KG1 (cell line): ENCODE results near the gene ITPR3.

ENCODE experiments used
- DNase-seq: peaks from one replicate; lab custom pipeline; 2025; lab: John Stamatoyannopoulos, UW

Gene ITPR3

DNA sequence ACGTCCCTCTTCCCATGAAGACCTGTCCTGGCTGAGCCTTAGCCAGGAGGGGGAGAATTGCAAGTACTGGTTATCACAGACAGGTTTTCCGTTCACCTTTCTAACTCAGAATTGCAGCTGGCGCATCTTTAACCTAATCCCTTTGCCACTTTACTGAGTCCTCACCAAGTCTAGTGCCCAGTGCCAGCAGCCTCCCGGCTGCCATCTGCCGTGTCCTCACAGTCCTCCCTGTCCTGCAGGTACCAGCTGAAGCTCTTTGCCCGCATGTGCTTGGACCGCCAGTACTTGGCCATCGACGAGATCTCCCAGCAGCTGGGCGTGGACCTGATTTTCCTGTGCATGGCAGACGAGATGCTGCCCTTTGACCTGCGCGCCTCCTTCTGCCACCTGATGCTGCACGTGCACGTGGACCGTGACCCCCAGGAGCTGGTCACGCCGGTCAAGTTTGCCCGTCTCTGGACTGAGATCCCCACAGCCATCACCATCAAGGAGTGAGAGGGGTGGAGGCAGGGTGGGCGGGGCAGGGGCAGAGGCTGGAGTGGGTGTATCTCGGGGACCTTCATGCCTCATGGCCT lies 49.1 kb downstream of the ITPR3 start:
- DNase-seq = no peak

DNA sequence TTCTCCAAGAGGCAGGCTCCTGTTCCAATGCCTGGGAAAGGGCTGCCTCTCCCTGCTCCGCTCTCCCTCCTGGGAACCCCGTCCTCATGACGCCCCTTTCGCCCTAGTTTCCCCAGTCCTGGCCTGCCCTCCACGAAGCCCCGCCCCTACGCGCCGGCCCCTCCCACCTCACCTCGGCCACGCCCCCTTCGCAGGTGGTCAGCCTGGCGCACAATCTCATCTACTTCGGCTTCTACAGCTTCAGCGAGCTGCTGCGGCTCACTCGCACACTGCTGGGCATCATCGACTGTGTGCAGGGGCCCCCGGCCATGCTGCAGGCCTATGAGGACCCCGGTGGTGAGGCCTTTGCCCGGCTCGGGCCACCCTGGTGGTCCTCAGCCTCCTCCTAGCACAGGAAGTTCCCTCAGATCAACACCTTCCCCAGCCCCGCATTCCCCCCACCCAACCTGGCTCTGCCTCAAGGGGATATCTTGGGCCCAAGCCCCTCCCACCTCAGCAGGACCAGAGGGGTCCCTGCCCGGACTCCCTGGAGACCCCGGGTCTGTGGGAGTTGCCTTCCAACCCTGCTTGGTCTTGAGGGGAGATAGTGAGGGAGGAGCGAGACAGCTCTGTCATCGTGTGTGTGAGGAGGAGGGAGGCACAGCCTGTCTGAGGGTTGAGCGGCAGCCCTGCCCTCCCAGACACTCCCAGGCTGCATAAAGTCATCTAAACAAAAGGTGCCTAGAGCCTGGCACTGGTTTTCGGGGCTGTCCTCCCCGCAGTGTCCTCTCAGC lies 50.0 kb downstream of the ITPR3 start:
- no peak for DNase-seq

DNA sequence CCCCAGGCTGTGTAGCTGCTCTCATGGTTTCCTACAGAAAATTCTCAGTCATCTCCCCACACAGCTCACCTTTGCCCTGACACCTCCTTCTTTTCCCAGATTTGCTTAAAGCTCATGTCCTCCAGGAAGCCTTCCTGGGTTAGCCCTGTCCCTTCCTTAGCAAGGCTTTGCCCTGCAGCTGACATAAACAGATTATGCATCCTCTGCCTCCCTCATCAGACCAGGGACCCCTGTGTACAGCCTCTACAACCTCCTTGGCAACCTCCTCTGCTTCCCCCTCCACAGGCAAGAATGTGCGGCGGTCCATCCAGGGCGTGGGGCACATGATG lies 50.6 kb downstream of the ITPR3 start:
- DNase-seq = no peak

DNA sequence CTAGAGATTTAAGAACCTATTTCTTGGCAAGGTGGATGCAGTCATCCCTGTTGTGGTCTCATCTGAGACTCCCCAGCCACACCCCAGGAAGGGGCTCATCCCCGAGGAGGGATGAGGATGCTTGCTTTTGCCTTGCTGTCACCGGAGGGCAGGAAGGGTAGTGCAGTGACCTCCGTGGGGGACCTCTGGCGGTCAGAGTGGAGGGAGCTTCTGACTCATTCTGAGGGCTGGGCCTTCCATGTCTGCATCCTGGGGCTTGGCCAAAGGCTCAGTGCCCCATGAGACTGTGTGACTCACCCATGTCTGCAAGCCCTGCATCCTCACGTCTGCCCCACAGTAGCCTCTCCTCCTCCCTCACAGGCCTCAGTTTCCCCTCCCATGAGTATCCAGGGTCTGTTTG lies 51.7 kb downstream of the ITPR3 start:
- DNase-seq = no peak

DNA sequence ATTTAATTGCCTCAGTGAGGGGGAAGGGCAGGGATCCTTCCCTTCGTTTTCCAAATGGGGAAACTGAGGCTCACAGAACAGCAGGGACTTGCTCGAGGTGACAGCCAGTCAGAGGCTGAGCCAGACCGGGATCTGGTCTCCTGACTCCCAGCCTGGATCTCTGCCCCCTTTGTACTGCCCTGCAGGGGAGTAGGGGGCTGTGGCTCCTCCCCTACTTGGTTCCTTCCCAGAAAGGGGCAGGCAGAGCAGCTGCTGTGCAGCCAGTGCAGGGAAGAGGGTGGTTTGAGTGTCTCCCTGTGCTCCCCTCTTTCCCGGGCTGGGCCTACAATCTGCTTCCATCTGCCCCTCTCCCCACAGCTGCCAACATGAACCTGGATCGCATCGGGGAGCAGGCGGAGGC lies 52.7 kb downstream of the ITPR3 start:
- no peak for DNase-seq

DNA sequence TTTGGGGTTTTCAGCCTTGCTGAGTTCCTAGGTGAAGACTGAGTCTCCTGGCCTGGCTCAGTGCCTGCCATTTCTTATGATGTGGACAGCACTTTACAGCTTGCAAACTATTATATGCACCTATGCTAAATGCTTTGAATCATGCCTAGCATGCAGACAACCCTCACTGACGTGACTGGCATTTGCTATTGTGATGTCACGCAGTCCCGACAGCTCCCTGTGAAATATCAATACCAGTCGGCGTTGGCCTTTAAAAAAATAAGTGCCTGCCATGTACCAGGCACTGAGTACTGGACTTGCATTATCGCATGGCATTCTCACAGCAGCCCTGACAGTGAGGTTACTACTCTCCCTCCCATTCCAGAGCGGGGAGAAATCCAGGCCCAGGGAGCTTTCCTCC lies 54.8 kb downstream of the ITPR3 start:
- no peak for DNase-seq

DNA sequence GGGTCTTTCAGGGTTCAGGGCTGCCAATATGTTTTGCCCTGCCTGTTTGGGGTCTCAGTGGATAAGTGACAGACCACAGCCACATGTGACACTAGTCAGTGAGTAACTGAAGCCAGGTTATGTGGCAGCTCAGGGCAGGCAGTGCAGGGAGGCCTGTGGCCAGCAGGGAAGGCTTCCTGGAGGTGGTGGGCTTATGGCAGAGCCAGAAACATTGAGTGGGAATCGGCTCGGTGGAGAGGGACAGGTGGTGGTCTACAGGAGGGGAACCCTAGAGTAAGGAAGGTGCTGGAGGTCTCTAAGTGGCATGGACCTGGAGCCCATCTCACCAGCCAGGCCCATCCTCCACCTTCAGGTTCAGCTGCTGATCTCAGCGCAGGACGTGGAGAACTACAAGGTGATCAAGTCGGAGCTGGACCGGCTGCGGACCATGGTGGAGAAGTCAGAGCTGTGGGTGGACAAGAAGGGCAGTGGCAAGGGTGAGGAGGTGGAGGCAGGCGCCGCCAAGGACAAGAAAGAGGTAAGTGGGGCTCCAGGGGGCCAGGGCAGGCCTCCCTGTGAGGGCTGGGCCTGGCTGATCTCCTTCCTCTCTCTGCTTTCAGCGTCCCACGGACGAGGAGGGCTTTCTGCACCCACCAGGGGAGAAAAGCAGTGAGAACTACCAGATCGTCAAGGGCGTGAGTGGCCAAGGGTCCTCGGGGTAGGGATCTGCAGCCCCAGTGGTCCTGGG lies 55.5 kb downstream of the ITPR3 start:
- DNase-seq = no peak

DNA sequence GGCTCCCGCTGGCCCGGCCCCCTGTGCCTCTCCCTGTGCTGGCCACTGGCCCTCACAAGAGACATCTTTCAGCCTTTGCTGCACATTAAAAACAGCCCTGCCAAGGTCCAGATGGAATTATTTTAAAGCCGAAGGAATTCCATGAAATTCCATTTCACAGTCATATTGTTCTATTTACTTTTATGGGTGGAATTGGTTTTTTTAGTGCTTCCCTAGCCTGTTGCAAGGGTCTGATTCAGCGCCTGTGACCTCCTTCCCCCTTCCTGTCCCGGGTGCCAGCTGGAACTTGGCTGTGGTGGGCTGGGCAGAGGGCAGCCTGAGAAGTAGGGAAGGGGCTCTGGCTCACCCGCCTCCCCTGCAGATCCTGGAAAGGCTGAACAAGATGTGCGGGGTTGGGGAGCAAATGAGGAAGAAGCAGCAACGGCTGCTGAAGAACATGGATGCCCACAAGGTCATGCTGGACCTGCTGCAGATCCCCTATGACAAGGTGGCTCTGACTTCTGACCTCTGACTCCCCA lies 56.1 kb downstream of the ITPR3 start:
- no peak for DNase-seq

DNA sequence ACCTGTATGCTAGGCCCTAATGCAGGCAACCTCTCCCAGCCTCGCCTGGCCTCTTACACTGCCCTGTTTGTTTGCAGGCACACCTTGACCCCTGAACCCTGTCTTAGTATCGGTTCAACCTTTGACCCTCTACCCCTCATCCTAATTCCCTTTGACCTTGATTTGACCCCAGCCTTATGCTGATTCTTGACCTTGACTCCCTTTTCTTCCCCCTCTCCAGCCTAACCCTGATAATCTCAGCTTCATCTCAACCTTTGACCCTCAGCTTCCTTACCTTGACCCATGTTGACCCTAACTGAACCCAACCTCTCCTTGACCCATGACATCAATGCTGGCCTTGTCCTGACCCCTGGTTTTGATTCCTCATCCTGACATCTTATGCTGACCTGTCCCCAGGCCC lies 56.6 kb downstream of the ITPR3 start:
- no peak for DNase-seq

DNA sequence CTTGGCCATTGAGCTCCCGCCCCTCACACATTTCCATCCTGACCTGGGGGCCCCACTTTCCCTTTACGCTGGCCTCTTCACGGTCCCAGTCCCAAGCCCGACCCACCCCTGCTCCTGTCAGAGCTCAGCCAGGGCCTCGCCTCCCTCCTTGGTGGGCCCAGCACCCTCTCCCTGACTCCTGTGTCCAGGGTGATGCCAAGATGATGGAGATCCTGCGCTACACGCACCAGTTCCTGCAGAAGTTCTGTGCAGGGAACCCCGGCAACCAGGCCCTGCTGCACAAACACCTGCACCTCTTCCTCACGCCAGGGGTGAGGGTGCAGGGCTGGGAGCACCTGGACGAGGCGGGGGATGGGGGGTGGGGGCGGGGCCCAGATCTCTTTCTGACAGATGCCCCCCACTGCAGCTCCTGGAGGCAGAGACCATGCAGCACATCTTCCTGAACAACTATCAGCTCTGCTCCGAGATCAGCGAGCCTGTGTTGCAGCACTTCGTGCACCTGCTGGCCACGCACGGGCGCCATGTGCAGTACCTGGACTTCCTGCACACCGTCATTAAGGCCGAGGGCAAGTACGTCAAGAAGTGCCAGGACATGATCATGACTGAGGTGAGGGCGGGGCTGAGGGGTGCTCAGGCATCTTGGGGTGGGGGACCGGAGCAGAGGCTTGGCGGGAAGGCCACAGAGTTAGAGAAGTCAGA lies 57.3 kb downstream of the ITPR3 start:
- DNase-seq = no peak

DNA sequence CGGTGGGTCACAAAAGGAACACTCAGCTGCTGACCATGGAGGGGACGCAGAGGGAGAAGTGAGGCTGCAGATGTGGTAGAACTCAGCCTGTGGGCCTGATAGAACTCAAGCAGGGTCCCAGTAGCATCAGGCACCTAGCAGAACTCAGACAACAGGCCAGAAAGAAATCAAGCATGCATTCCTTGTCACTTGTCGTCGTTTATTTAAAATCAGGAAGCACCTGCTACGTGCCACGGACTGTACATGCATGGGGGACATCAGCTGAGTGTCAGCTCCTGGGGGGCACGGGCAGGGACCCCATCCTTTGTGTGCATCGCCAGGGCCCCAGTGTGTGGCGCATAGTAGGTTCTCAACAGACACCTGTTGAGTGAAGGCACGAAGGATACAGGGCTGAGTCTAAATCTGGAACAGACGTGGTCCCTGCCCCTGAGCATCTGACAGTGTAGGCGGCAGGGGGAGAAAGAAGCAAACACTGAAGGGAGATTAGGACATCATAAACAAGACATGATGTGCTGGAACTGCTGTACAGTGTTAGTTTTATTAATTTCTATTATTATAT lies 57.9 kb downstream of the ITPR3 start:
- no peak for DNase-seq

DNA sequence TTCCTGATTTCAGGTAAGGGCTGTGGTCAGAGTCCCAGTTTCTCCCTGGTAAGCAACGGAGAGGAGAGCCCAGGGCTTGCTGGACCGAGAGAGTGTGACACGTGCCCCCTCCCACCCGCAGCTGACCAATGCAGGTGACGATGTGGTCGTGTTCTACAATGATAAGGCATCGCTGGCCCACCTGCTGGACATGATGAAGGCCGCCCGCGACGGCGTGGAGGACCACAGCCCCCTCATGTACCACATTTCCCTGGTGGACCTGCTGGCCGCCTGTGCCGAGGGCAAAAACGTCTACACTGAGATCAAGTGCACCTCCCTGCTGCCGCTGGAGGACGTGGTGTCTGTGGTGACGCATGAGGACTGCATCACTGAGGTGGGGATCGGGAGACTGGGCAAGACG lies 58.6 kb downstream of the ITPR3 start:
- DNase-seq = no peak

DNA sequence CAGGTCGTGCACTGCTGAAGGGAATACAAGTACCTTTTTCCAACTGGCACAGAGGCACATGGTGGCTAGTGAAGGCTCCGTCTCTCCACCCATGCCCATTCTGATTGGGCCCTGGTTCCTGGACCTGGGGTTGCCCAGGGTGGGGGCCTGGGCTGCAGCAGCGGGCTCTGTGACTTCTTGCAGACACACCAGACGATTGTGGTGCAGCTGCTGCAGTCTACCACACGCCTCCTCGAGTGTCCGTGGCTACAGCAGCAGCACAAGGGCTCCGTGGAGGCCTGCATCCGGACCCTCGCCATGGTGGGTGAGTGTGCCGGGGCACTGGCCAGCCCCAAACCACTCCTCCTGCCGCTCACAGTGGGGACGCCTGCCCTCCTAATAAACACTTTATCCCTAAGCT lies 61.2 kb downstream of the ITPR3 start:
- DNase-seq = no peak

DNA sequence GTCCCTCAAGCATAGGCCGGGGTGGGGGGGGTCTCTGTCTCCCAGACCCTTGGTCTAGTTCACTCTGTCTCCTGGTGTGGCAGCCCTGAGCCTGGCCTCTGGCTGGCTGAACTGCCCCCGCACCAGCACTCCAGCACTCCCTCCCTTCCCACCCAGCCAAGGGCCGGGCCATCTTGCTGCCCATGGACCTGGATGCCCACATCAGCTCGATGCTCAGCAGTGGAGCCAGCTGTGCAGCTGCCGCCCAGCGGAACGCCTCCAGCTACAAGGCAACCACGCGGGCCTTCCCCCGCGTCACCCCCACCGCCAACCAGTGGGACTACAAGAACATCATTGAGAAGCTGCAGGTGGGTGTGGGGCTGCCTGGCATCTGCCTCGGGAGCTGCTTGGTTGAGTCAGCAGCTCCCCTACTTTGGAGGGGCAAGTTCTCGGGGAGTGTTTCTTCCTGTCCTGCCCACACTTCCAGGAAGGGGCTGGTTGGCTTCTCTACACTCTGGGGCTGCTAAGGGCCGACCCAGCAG lies 62.0 kb downstream of the ITPR3 start:
- no peak for DNase-seq

DNA sequence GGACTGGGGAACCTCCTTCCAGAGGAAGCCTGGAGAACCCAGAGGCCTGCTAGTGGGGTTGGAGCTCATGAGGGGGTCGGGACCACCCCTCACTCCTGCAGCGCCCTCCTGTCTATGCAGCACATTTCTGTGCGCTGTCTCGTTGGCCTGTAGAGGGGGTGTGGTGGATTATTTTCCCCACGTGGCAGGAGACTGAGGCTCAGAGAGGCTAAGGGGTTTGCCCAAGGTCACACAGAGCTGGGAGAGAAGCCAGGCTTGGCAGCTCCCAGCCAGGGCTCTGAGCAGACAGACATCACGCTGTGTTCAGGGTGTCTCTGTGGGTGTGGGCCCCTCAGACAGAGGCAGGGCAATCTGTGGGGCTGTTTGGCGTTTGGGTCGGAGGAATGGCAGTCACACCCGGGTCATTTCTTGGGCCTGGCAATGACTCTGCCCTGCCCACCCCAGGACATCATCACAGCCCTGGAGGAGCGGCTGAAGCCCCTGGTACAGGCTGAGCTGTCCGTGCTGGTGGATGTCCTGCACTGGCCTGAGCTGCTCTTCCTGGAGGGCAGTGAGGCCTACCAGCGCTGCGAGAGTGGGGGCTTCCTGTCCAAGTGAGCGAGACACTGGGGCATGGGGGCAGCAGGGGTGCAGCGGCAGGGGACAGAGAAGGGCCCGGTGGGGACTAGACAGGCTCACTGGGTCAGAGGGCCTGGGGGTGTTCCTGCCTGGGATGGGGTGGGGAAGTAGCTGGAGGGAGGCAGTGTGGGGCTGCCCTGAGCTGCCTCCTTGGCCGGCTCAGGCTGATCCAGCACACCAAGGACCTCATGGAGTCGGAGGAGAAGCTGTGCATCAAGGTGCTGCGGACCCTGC lies 62.7 kb downstream of the ITPR3 start:
- no peak for DNase-seq

DNA sequence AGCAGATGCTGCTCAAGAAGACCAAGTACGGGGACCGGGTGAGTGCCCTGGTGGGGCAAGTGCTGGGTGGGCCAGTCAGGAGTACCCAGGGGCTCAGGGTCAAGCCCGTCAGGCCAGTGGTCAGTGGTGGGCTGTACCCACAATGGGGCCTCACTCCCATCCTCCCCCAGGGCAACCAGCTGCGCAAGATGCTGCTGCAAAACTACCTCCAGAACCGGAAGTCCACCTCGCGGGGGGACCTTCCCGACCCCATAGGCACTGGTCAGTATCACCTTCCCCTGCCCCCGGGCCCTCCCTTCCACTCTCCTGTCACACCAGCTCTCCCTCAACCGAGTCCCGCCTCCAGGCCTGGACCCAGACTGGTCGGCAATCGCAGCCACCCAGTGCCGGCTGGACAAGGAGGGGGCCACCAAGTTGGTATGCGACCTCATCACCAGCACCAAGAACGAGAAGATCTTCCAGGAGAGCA lies 63.3 kb downstream of the ITPR3 start:
- DNase-seq = no peak

DNA sequence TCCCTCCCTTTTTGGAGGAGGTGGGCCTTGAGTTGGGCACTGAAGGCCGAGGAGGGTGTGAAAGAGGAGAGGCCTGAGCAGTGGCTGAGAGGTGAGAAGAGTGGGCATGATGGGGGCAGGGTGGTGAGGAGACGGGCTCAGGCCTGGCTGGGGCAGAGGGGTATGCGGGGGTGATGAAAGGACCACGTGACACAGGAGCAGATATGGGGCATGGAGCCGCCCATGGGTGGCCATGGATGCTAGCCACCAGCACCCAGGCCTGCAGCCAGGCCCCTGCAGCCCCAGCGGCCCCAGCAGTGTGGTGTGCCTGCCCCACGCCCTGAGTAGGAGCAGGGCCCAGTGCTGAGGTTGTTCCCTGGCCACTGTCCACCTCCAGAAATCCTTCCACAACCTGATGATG lies 63.9 kb downstream of the ITPR3 start:
- no peak for DNase-seq

DNA sequence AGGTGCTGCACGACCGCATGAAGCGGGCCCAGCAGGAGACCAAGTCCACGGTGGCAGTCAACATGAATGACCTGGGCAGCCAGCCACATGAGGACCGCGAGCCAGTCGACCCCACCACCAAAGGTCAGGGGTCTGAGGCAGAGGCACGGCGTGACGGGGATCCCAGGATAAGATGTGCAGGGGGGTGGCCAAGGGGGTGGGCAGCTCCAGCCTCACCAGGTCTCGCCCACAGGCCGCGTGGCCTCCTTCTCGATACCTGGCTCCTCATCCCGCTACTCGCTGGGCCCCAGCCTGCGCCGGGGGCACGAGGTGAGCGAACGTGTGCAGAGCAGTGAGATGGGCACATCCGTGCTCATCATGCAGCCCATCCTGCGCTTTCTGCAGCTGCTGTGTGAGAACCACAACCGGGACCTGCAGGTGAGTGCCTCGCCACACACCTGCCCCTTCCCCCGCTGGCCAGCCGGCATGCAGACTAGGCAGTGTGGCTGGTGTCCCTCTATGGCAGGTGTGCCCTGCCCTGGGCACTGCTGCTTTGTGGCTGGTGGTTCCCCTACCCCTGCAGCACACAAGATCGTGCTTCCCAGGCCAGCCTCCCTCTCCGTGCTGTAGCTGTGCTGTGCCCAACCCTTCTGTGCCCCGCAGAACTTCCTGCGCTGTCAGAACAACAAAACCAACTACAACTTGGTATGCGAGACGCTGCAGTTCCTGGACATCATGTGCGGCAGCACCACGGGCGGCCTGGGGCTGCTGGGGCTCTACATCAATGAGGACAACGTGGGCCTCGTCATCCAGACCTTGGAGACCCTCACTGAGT lies 64.5 kb downstream of the ITPR3 start:
- no peak for DNase-seq

DNA sequence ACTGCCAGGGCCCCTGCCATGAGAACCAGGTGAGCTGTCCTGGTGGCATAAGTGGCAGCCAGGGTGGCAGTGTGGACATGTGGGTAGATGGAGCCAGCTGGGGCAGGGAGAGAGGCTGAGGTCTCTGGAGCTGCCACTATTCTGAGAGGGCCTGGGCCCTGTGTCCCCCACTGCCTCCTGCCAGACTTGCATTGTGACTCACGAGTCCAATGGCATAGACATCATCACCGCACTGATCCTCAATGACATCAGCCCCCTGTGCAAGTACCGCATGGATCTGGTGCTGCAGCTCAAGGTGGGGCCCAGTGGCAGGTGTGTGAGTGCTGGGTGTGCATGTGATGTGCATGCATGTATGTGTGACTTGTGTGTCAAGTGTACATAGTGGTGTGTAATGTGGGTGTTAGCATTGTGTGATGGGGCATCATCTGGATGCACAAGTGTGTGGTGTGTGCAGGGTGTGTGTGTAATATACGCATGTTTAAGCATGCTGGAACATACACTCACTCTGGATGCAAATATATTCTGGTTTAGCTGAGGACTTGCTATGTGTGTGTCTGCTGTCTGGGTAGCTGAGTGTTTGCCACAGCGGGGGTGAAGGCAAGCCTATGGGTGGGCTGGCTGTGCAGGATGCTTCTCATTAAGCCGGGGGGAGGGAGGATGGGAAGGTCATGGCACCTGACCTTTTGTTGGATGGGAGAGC lies 65.3 kb downstream of the ITPR3 start:
- no peak for DNase-seq
